ENCODE results near the gene IGSF23.

DNA sequence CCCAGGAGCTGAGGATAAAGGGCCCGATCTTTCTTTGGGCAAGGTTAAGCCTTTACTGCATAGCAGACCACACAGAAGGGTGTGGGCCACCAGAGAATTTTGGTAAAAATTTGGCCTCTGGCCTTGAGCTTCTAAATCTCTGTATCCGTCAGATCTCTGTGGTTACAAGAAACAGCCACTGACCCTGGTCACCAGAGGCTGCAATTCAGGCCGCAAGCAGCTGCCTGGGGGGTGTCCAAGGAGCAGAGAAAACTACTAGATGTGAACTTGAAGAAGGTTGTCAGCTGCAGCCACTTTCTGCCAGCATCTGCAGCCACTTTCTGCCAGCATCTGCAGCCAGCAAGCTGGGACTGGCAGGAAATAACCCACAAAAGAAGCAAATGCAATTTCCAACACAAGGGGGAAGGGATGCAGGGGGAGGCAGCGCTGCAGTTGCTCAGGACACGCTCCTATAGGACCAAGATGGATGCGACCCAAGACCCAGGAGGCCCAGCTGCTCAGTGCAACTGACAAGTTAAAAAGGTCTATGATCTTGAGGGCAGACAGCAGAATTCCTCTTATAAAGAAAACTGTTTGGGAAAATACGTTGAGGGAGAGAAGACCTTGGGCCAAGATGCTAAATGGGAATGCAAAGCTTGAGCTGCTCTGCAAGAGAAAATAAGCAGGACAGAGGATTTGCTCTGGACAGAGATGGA is 49.5 kb downstream of the IGSF23 start:
- TF ChIP-seq, protein P1, sequence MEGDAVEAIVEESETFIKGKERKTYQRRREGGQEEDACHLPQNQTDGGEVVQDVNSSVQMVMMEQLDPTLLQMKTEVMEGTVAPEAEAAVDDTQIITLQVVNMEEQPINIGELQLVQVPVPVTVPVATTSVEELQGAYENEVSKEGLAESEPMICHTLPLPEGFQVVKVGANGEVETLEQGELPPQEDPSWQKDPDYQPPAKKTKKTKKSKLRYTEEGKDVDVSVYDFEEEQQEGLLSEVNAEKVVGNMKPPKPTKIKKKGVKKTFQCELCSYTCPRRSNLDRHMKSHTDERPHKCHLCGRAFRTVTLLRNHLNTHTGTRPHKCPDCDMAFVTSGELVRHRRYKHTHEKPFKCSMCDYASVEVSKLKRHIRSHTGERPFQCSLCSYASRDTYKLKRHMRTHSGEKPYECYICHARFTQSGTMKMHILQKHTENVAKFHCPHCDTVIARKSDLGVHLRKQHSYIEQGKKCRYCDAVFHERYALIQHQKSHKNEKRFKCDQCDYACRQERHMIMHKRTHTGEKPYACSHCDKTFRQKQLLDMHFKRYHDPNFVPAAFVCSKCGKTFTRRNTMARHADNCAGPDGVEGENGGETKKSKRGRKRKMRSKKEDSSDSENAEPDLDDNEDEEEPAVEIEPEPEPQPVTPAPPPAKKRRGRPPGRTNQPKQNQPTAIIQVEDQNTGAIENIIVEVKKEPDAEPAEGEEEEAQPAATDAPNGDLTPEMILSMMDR (IDR thresholded peaks at IDR 0.05) = no peak
- TF ChIP-seq POLR2A (IDR thresholded peaks at IDR 0.05) = no peak

All from tibial nerve (tissue), 3 donors.